CD14-positive monocyte (primary cell): ENCODE measurements around the gene SDK1. TPM values are rescaled to one million over a fixed set of nuclear protein-coding genes. Genes with fewer than 3 reads are reported as not detected.

Experiments used
- DNase-seq, 3 donors: peaks; one replicate each; pipeline ENCODE4 v3.0.0-alpha.2; 2011 to 2022
- H2AFZ ChIP-seq: 2 replicates; pipeline ENCODE4 v1.6.0; 2012; ENCODE audit warnings: mild to moderate bottlenecking, low read depth, low read length, inconsistent platforms; ENCODE audit not compliant: insufficient read depth, poor library complexity, severe bottlenecking
- H3K27ac ChIP-seq, 2 donors: 1 replicate in 1 of 2; 2 replicates in 1 of 2; pipeline ENCODE4 v1.5.1; 2012 to 2013; ENCODE audit warnings: low read length in 2 of 2, control low read depth in 1 of 2, inconsistent platforms in 1 of 2, low read depth in 1 of 2, mild to moderate bottlenecking in 1 of 2
- H3K27me3 ChIP-seq, 2 donors: one replicate each; pipeline versions ENCODE4 v1.6.0 to v1.6.1; 2011 to 2013; ENCODE audit warnings: low read length in 2 of 2; ENCODE audit not compliant: control insufficient read depth in 2 of 2, insufficient read depth in 2 of 2
- H3K36me3 ChIP-seq, 2 donors: replicated peaks in 1 of 2; 1 replicate in 1 of 2; 2 replicates in 1 of 2; pipeline versions ENCODE4 v1.5.1 to v1.6.1; 2012 to 2013; ENCODE audit warnings: low read length in 2 of 2, control low read depth in 1 of 2, inconsistent platforms in 1 of 2, mild to moderate bottlenecking in 1 of 2; ENCODE audit not compliant: insufficient read depth in 2 of 2, control insufficient read depth in 1 of 2
- H3K4me1 ChIP-seq, 2 donors: 1 replicate in 1 of 2; 2 replicates in 1 of 2; pipeline versions ENCODE4 v1.5.1 to v1.6.1; 2012 to 2013; ENCODE audit warnings: low read length in 2 of 2, control low read depth in 1 of 2, inconsistent platforms in 1 of 2, mild to moderate bottlenecking in 1 of 2, moderate library complexity in 1 of 2; ENCODE audit not compliant: insufficient read depth in 2 of 2, control insufficient read depth in 1 of 2
- H3K4me2 ChIP-seq: replicated peaks from 2 replicates; pipeline ENCODE3; 2012; ENCODE audit warnings: low read length, moderate library complexity, mild to moderate bottlenecking; ENCODE audit not compliant: poor library complexity, severe bottlenecking; ENCODE audit errors: extremely low read depth
- H3K4me3 ChIP-seq, 3 experiments: fragments of 200-600 bp in 1 of 3; sonication (generic) in 1 of 3; replicated peaks in 1 of 3; 1 replicate in 2 of 3; 2 replicates in 1 of 3; pipeline ENCODE4 v1.5.1; 2011 to 2013; ENCODE audit warnings: low read length in 3 of 3, mild to moderate bottlenecking in 3 of 3, control low read depth in 2 of 3, low read depth in 2 of 3, inconsistent platforms in 1 of 3, moderate library complexity in 1 of 3
- H3K79me2 ChIP-seq: 2 replicates; pipeline ENCODE4 v1.6.0; 2012; ENCODE audit warnings: mild to moderate bottlenecking, control low read depth, inconsistent platforms, low read length, moderate library complexity; ENCODE audit not compliant: insufficient read depth
- H3K9ac ChIP-seq: 2 replicates; pipeline ENCODE4 v1.6.0; 2017; ENCODE audit warnings: low read length, mild to moderate bottlenecking; ENCODE audit not compliant: insufficient read depth, poor library complexity, severe bottlenecking
- H3K9me3 ChIP-seq, 2 donors: replicated peaks in 1 of 2; 1 replicate in 1 of 2; 2 replicates in 1 of 2; pipeline versions ENCODE4 v1.5.1 to v1.6.1; 2012 to 2013; ENCODE audit warnings: low read length in 2 of 2, control low read depth in 1 of 2; ENCODE audit not compliant: control insufficient read depth in 1 of 2, insufficient read depth in 1 of 2
- H4K20me1 ChIP-seq: 2 replicates; pipeline ENCODE4 v1.6.0; 2012; ENCODE audit warnings: mild to moderate bottlenecking, low read length, control low read depth, moderate library complexity; ENCODE audit not compliant: insufficient read depth
- H3K27ac Mint-ChIP-seq, 7 donors: one replicate each; pipeline ENCODE4 v1.8.0; 2020; ENCODE audit warnings: mild to moderate bottlenecking in 7 of 7, mixed read lengths in 7 of 7, moderate library complexity in 6 of 7, inconsistent platforms in 2 of 7
- H3K27me3 Mint-ChIP-seq, 3 donors: one replicate each; pipeline ENCODE4 v1.8.0; 2021 to 2022; ENCODE audit warnings: low read depth in 3 of 3, mild to moderate bottlenecking in 3 of 3, mixed read lengths in 3 of 3, moderate library complexity in 3 of 3, inconsistent platforms in 1 of 3
- H3K36me3 Mint-ChIP-seq, 2 donors: one replicate each; pipeline ENCODE4 v1.8.0; 2020; ENCODE audit warnings: mixed read lengths in 2 of 2, inconsistent platforms in 1 of 2, mild to moderate bottlenecking in 1 of 2
- H3K4me1 Mint-ChIP-seq: one replicate; pipeline ENCODE4 v1.8.0; 2020; ENCODE audit warnings: mild to moderate bottlenecking, mixed read lengths
- H3K4me3 Mint-ChIP-seq, 2 donors: one replicate each; pipeline ENCODE4 v1.8.0; 2020; ENCODE audit warnings: mild to moderate bottlenecking in 2 of 2, mixed read lengths in 2 of 2, moderate library complexity in 1 of 2
- H3K9me3 Mint-ChIP-seq, 7 donors: one replicate each; pipeline ENCODE4 v1.8.0; 2020 to 2022; ENCODE audit warnings: mixed read lengths in 7 of 7, mild to moderate bottlenecking in 6 of 7, moderate library complexity in 6 of 7, inconsistent platforms in 2 of 7
- CTCF ChIP-seq: fragments of 200-600 bp; IDR thresholded peaks from one replicate; pipeline ENCODE4 v1.8.0; 2022; ENCODE audit warnings: antibody characterized with exemption, mild to moderate bottlenecking
- WGBS: methylation state at CpG from one replicate; pipeline ENCODE4 v1.1.5; 2013; ENCODE audit warnings: missing lambda C conversion rate; ENCODE audit not compliant: insufficient coverage; 5-methylcytosine and 5-hydroxymethylcytosine counted together
- intact Hi-C, 2 donors: fragments of 100-400 bp; cut with micrococcal nuclease; formaldehyde crosslinking; loops; one replicate each; pipeline versions ENCODE4 v1.15.0 to v1.15.1; 2023
- polyA plus RNA-seq, 3 donors: library from polyadenylated mRNA; depleted of rRNA in 1 of 3; unstranded in 2 of 3; stranded (reverse) in 1 of 3; fragments of 300-500 nt in 2 of 3; fragments of >200 nt in 1 of 3; fragmentation: Illumina TruSeq in 2 of 3; gene quantifications; 1 replicate in 2 of 3; 2 replicates in 1 of 3; pipeline ENCODE4 v1.2.3, GENCODE V29; 2012 to 2021

Gene SDK1
- polyA plus RNA-seq, 3 donors: 0.01 TPM; not detected in 2

GRCh38 chr7:3979611-3980299, 678.7 kb downstream of the SDK1 start:
- no peak overlapping the region for H3K4me3 ChIP-seq
- H3K4me3 Mint-ChIP-seq: no peak overlapping the region
- H3K79me2 ChIP-seq: no peaks in the 10 kb centered on the region
- peaks cover 0 to 2% (median 0%) of the 10 kb centered on the region in 3 donors for H3K27me3 Mint-ChIP-seq
- no peak overlapping the region for H3K4me2 ChIP-seq
- no peaks in the 10 kb centered on the region for H3K36me3 Mint-ChIP-seq
- no peaks in the 10 kb centered on the region for H4K20me1 ChIP-seq
- H3K9me3 ChIP-seq: peaks cover 11 to 21% of the 10 kb centered on the region in 2 donors
- no peaks in the 10 kb centered on the region for H3K4me1 ChIP-seq
- no peak for TF ChIP-seq CTCF
- WGBS: 57% methylated on average over 1 of the region's 5 CpGs
- intact Hi-C loops: no loop called here
- peaks cover 5 to 49% (median 20%) of the 10 kb centered on the region in 7 donors for H3K9me3 Mint-ChIP-seq
- no peaks in the 10 kb centered on the region for H3K27me3 ChIP-seq
- H3K4me1 Mint-ChIP-seq: no peaks in the 10 kb centered on the region
- no peak for DNase-seq
- H3K36me3 ChIP-seq: no peaks in the 10 kb centered on the region
- no peak overlapping the region for H3K9ac ChIP-seq
- no peak overlapping the region for H3K27ac Mint-ChIP-seq
- H2AFZ ChIP-seq: no peak overlapping the region
- no peak overlapping the region for H3K27ac ChIP-seq

GRCh38 chr7:3980300-3980643, 679.2 kb downstream of the SDK1 start:
- DNase-seq: no peak
- 60% methylated on average over 1 of the region's 4 CpGs for WGBS
- Mint-ChIP-seq H3K36me3 (no peaks in the 10 kb centered on the region), H3K27me3 (peaks cover 0 to 2% (median 0%) of the 10 kb centered on the region in 3 donors), H3K4me1 (no peaks in the 10 kb centered on the region), H3K9me3 (peaks cover 2 to 50% (median 20%) of the 10 kb centered on the region in 7 donors), H3K27ac (no peak overlapping the region), H3K4me3 (no peak overlapping the region)
- no peak overlapping the region for H2AFZ ChIP-seq
- intact Hi-C loops: no loop called here
- H3K27me3 ChIP-seq: no peaks in the 10 kb centered on the region
- peaks cover 6 to 16% of the 10 kb centered on the region in 2 donors for H3K9me3 ChIP-seq
- H3K36me3 ChIP-seq: no peaks in the 10 kb centered on the region
- H3K27ac ChIP-seq: no peak overlapping the region
- no peak overlapping the region for H3K9ac ChIP-seq
- H3K4me3 ChIP-seq: no peak overlapping the region
- H3K79me2 ChIP-seq: no peaks in the 10 kb centered on the region
- no peak overlapping the region for H3K4me2 ChIP-seq
- no peaks in the 10 kb centered on the region for H4K20me1 ChIP-seq
- no peaks in the 10 kb centered on the region for H3K4me1 ChIP-seq
- no peak for TF ChIP-seq CTCF
